Limb (tissue), 2 donors: ENCODE results near the gene DISC1.

Experiments used
- DNase-seq, 2 donors: peaks; one replicate each; pipeline ENCODE4 v3.0.0-alpha.2; 2016; ENCODE audit errors: extremely low spot score in 2 of 2

Gene DISC1

DNA sequence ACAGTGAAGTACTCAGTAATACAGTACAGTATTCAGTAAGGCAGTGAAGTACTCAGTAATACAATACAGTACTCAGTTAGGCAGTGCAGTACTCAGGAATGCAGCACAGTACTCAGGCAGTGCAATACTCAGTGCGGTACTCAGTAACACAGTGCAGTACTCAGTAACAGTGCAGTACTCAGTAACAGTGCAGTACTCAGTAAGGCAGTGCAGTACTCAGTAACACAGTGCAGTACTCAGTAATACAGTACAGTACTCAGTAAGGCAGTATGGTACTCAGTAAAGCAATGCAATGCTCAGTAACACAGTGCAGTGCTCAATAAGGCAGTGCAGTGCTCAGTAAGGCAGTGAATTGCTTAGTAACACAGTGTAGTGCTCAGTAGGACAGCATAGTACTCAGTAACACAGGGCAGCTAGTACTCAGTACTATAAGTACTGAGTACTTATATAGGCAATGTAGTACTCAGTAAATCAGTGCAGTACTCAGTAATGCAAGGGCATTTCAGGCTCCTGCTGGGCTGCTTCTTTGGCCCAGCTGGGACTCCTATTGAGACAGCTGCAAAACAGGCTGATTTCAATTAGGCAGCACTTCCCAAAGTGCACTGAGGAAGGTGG is 411.3 kb downstream of the DISC1 start:
- no peak for DNase-seq

DNA sequence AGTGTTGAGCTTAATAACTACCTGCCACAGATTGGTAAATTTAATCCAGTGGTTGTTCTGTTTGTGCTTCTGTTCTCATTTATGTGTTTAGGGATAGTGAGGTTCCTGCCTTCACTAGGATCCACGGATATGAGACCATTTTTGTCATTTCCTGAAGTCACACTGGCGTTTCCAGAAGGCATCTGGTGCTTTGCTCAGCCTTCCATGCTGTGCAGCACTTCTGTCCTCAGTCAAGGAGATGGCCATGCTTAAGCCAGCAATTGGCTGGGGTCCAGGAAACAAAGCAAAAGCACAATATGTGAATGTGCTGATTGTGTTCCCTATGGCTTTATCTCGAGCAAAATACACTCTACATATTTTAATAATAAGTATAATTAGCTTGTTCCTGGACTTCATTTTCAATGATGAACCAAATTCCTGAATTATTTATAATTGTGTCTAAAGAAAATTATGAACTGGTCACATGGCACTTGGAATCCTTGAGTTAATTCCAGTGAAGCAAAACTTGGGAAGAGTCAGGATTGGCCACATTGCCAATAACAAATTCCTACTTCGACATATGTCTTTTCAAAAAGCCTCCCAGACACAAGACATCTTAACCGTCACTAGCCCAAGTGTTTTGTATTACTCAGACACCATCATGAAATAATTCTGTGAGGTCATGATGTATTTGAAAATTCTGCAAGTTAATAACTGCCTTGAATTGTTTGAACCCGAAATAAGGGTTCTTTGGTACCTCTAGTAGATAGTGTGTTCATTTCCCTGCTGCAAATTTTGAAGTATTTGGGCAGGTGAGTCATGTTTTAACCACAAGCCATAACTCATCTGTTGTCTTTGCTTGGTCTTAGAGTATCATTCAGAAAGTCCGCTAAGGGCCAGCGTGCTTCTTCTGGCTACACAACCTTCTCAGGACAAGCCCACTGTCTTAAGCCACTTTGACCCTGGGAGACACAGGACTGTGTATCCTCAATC is 412.4 kb downstream of the DISC1 start:
- DNase-seq: no peak

DNA sequence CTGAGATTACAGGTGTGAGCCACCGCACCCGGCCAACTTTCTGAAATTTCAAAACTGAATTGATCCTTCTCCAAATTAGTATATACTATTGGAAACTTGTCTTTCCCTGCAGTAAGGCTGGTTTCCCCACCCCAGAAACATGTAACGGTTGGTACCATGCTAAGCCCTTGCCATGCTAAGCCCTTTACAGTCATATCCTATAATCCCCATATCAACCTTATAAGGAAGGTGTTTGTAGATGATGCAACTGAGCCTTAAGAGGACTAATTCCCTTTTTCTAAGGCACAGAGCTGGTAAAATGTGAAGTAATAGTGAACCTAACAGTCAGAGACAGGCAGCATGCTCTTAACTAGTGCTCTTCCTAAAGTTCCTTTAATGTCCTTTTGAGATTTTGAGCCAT is 413.7 kb downstream of the DISC1 start:
- no peak for DNase-seq

DNA sequence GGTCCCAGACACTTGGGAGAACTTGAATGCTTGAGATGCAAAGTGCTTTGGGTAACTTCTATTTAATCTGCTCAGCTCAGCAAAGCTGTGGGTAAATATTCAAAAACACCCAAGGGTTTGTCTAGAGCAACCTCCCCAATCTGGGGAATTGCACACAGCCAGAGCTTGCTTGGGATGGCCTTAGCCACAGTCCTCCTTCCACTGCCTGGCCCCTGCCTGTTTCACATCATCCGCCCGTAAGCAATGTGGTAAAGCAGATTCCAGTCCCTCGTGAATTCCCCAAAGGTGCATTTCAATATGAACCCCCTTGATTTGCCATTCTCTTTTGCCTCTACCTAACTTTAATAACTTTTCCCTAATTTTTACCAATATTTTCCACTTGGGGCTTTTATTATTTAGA is 418.1 kb downstream of the DISC1 start:
- no peak for DNase-seq

DNA sequence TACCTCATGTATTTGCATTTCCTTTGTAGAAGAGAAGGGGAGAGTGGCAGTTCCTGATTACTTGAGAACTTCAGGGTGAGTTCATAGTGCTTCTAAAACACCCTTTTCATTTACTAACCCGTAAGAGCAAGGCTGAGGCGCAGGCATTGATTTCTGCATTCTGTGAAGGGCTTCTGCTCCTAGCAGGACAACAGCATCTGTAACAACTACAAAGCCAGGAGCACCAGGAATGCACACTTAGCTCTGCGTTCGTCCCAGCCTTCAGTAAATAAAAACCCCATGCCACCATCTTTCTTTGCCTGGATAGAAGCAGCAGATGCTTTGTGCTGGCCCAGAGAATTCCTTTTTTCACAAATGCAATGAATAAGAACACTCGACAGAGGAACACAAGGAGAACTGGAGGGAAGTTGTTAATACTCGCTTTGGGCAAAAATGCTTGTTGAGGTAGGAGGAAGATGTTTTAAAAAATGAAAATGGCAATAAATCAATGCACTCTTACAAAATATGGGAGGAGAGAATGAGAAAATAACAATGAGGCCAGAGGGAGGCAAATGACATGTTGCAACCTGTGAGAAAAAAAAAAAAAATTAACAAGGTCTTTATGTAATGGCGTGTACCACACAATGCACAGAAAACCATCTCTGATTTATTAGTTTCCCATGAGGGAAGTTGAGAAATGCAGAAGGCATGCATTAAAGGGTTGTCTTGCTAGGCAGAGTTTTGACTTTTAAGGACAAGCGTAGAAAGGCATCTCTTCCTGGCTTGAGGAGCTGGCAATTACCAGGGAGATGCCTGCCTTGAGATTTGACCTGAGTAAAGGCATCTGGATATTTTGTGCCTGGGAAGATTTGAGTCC is 418.8 kb downstream of the DISC1 start:
- DNase-seq: no peak

DNA sequence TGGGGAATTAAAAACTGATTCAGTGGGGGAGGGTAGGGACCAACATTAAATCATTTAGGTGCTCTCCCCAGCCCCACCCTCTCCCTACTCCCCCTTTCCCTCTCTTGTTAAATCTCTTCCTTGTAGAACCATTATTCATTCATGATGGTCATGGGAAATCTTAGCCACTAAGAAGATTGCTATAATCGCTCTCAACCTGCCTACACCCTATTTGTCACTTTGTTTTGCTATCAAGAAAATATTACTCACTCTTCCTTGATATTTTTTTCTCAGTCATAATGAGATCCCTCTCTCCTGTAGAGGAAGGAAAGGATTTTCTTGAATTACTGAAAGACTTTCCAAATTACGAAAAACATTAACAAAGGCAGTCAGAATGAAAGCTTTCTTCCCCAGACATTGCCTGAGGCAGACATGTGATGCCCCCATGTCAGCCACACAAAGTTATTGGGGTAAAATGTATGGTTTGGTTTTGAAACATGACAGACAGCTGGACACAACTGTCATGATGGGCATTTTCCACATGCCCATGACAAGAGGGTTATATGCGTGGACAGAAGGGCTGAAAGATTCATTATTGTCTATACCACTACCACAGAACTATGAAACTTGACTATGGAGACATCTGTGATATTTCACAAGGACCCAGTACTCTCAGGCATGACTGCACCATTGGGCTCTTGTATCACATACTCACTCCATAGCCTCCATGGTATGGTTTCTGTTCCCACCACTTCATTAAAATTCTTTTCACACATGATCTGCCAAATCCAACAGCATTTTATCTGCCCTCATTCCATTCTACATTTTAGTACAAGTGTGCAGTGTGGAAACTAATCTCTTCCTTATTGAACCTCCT is 420.1 kb downstream of the DISC1 start:
- DNase-seq: no peak

DNA sequence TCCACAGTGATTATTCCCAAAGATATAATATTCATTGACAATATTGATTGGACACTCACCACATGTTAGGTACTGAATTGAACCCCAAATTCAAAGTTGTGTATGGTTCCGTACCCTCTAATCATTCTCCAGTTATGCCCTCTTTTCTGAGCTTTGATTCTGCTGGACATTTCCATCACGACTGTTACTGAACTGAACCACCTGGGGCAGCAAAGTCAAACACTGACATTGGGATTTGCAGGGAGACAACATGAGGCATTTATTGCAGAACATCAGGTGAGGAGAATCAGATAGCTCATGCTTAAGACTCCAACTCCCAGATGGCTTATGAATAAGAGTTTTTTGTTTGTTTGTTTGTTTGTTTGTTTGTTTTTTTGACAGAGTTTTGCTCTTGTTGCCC is 420.9 kb downstream of the DISC1 start:
- no peak for DNase-seq

DNA sequence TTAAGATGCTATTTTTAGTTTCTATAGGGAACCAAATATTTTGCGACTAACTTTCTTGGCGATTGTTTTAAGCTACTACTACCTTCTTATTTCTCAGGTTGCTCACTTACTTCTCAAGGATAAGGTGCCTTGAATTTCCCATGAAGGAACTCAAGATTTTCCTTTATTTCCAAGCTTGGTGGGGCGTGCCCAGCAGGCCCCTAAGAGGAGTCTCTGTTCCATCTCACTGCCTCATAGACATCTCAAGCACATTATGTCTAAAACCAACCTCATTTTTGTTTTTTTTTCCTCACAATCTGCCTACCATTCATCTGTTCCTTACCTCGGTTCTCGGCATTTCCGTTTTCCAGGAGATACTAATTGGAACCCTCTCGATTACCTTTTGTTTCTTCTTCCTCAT is 421.9 kb downstream of the DISC1 start:
- no peak for DNase-seq

DNA sequence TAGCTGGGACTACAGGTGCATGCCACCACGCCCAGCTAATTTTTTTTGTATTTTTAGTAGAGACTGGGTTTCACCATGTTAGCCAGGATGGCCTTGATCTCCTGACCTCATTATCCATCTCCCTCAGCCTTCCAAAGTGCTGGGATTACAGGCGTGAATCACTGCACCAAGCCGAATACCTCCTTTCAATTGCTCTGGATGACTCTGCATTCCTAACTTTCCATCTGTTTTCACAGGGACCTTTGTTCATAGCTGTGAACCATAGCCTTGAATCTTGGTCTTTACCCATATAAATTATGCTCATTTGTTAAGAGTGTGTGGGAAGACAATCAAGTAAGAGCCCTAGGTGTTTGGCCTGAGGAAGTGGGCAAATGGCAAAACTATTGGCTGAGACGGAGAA is 422.7 kb downstream of the DISC1 start:
- no peak for DNase-seq

DNA sequence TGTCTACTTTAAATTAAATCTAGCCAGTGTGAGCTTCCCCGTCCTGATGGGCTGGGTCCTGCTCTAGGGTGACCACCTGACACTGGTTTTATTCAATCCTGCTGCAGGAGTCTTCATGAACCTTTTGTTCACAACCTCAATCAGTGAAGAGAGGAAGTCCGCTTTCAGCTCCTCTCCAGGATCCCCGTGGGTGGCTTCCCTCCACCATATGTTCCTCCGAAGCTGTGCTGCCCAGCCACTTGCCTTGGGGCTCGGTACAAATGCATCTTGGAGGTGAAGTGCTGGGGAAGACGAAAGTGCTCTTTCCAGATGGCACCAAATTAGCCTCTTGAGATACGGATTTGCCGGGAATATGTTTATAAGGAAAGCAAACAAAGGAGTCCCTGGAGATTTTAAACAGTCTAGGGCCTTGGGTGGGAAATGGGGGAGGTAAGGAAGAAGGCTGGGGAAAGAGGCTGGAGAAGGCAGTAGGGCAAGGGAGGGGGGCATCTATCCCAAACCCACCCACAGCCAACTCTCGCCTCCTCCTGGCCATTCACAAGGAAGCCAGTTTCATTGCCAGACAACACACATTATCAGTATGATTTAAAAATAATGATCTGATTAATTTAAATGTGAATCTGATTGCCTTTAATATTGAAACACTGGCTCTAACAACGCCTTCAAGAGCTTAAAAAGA is 430.8 kb downstream of the DISC1 start:
- DNase-seq: no peak

DNA sequence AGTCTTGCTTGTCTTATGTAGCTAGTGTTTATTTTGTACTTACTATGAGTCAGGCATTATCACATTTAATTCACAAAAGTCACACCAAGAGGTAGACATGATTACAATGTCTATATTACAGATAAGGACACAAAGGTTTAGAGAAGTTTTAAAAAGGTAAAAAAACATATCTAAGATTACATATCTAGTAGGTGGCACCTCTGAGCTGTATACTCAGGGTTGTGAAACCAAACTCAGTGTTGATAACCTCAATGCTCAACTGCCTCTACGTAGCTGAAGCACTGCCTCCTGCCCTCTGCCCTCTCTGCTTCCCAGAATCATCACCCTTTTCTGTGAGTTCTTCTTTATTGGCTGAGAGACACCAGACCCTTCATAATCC is 431.3 kb downstream of the DISC1 start:
- no peak for DNase-seq

DNA sequence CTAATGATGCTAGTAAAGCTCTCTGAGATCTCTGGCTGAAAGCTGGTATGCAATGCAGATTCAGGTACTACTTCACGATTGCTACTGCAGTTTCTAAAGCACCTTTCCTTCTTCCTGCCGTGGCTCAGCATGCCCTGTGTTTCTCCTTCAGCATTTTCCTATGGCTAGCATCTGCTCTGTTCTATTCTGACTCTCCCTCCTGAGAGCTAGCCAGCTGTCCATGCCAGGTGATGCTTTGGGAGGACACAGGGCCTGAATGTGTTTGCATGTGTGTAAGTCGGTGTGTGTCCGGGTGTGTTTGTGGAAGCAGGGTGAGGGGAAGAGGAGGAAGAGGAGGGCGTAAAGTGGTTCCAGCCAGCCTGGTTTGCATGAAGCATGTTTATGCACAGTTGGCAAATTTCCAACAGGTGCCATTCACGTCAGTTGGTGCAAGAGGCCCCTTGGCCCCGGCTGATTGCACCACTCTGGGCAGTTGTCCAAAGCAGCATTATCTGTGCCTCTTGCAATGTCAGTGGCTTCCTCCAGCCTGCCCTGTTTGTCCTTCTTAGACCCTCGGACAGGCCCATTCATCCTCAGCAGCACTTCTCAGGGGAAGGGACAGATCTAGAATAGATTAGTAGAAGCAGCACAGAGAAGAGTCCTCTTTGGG is 433.3 kb downstream of the DISC1 start:
- DNase-seq: no peak

DNA sequence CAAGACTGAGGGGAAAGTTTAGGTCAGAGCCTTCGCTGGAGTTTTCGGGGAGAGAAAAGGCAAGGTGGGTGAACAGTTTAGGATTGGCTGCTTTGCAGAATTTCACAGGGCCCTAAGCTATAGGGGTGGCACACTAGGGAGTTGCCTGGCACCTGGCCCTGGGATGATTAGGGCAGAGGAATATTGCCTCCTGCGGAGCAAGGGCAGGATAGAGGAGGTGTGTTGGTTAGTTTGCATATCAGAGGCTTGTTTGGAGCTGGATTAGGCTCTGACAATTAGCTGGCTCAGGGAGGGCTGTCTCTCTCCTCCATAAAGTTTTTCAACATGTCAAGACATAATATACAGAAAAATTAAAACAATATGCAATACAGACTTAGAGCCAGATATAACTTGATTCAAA is 436.4 kb downstream of the DISC1 start:
- DNase-seq: no peak

DNA sequence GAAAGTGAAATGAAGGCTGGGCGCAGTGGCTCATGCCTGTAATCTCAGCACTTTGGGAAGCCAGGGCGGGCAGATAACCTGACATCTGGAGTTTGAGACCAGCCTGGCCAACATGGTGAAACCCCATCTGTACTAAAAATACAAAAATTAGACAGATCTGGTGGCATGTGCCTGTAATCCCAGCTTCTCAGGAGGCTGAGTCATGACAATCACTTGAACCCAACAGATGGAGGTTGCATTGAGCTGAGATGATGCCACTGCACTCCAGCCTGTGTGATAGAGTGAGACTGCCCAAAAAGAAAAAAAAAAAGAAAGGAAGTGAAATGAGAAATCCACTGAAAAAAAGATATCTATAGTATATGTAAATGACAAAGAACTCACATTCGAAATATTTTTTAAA is 439.9 kb downstream of the DISC1 start:
- DNase-seq: no peak

DNA sequence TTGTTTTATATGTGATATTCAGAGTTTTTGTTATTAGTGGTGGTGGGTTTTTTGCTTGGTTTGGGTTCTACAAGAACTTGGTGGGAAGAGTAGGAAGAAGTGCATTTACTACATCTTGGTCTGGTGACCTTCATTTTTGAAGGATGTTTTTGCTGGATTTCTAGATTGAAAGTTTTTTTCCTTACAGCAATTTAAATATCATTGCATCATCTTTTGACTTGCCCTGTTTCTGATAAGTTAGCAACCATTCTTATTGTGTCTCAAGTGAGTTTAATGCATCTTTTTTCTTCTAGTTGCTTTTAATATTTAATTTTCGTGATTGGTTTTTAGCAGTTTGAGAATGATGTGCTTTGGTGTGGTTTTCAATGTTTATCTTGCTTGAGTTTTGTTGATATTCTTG is 447.7 kb downstream of the DISC1 start:
- no peak for DNase-seq

DNA sequence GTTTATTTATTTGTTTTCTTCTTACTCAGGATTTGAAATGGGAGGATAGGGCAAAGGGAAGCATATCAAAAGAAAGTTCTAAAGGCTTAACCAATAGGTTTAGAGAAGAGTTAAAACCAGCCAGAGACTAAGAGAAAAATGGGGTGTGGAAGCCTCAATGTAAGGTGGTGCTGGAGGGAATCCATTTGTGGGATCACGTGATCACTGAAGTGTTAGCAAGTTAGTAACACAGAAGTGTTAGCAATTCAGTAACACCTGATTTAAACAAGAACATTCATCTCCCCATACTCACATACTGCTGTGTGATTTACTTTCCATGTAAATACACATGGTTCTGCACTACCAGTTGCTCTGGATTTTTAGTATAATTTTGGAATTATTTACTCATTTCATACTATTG is 451.2 kb downstream of the DISC1 start:
- DNase-seq: no peak

DNA sequence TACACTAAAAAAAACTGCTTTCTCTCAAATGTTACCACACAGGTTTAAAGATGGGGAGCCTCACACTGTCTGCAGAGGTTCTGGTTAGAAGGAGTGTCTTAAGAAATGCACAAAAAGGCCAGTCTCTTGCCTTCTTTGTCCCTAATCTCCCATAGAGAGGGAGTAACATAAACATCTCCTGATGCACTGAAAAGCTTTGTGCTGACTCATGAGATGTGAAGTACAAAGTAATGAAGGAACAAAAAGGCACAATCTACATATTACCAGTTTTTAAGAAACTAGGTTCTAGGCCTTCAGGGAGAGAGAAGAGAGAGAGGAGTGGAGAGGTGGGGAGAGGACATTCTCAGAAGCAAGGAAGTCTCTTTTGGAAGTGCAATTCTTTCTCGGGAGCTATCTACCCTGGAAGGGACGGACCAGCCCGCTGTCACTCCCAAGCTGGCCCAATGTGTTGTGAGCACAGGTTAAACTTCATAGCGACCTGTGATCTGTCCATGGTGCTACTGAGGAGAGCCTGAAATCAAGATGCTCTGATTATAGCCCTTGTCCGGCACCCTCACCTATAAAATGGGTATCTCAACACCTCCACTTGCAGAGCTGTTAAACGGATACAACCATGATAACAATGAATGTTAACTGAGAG is 458.1 kb downstream of the DISC1 start:
- DNase-seq: peak; percentile 4 to 38

DNA sequence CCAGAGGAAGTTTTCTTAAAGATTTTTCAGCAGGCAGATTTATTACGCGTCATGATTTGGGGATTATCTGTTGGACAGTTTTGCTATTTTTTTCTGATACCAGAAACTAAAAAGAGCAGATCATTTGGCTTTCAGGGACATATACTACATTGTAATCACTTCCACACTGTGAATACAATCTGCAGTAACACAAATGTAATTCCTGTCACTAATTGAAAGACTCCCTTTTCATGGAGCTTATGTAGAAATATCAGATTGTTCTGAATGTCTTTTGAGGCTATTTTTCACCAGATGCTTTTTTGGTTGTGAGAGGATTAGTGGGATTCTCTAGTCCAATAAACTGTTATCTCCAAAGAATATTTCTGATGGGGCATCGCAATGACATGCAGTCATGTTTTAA is 464.2 kb downstream of the DISC1 start:
- DNase-seq: no peak
